ENCODE measurements around the gene TDRD12.

- TF ChIP-seq, protein P1, sequence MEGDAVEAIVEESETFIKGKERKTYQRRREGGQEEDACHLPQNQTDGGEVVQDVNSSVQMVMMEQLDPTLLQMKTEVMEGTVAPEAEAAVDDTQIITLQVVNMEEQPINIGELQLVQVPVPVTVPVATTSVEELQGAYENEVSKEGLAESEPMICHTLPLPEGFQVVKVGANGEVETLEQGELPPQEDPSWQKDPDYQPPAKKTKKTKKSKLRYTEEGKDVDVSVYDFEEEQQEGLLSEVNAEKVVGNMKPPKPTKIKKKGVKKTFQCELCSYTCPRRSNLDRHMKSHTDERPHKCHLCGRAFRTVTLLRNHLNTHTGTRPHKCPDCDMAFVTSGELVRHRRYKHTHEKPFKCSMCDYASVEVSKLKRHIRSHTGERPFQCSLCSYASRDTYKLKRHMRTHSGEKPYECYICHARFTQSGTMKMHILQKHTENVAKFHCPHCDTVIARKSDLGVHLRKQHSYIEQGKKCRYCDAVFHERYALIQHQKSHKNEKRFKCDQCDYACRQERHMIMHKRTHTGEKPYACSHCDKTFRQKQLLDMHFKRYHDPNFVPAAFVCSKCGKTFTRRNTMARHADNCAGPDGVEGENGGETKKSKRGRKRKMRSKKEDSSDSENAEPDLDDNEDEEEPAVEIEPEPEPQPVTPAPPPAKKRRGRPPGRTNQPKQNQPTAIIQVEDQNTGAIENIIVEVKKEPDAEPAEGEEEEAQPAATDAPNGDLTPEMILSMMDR (CRISPR knock-in tag; IDR thresholded peaks at IDR 0.05): no peak
- TF ChIP-seq NCOA5 (CRISPR knock-in tag; IDR thresholded peaks at IDR 0.05): no peak
- TF ChIP-seq, protein P2, sequence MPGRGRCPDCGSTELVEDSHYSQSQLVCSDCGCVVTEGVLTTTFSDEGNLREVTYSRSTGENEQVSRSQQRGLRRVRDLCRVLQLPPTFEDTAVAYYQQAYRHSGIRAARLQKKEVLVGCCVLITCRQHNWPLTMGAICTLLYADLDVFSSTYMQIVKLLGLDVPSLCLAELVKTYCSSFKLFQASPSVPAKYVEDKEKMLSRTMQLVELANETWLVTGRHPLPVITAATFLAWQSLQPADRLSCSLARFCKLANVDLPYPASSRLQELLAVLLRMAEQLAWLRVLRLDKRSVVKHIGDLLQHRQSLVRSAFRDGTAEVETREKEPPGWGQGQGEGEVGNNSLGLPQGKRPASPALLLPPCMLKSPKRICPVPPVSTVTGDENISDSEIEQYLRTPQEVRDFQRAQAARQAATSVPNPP (CRISPR knock-in tag; IDR thresholded peaks at IDR 0.05): no peak
Observed at GRCh38 chr19:32869369-32869965, 149.9 kb downstream of the TDRD12 start, which contains the start of gene SLC7A9.

All from HepG2 (cell line).